ENCODE measurements around the gene LIMS4. TPM values are rescaled to one million over a fixed set of nuclear protein-coding genes. Genes with fewer than 3 reads are reported as not detected.

The LIMS4 gene
- total RNA-seq, 1 donor from 2014 or later, result 2.1 TPM

Other genes starting within 250 kb of the LIMS4 start
- gene RGPD6, start 104.4 kb upstream of the LIMS4 start, total RNA-seq, result 11.5 TPM
- 0.66 TPM for gene BUB1, start 205.2 kb upstream of the LIMS4 start, total RNA-seq